Stomach (tissue), 4 donors: Measurements from ENCODE around the gene PDCD1.

ENCODE experiments used
- POLR2AphosphoS5 ChIP-seq, 3 donors: sonication (generic); formaldehyde crosslinking; IDR thresholded peaks; one replicate each; pipeline ENCODE4 v1.6.1; 2016; ENCODE audit warnings: antibody characterized with exemption in 3 of 3
- TF ChIP-seq, protein P1 (sequence below), 7 experiments: fragments of 450-650 bp in 4 of 7; fragments of 200-600 bp in 3 of 7; sonication (generic) in 3 of 7; IDR thresholded peaks; one replicate each; pipeline ENCODE4 v1.5.1; 2016 to 2019; ENCODE audit warnings: antibody characterized with exemption in 7 of 7, control low read depth in 2 of 7, mild to moderate bottlenecking in 1 of 7

DNA sequence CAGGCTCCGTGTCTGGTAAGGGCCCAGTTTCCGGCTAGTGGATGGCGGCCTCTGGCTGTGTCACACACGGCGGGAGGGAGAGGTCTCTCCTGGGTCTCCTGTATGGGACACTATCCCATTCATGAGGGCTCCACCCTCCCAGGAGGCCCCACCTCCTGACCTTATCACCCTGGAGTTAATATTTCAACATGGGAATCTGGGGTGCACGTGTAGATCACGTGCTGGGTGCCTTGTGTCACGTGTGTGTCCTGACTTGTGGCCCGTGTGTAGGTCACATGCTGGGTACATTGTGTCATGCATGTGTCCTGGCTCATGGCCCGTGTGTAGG, 39.8 kb downstream of the PDCD1 start:
- TF ChIP-seq, protein P1, sequence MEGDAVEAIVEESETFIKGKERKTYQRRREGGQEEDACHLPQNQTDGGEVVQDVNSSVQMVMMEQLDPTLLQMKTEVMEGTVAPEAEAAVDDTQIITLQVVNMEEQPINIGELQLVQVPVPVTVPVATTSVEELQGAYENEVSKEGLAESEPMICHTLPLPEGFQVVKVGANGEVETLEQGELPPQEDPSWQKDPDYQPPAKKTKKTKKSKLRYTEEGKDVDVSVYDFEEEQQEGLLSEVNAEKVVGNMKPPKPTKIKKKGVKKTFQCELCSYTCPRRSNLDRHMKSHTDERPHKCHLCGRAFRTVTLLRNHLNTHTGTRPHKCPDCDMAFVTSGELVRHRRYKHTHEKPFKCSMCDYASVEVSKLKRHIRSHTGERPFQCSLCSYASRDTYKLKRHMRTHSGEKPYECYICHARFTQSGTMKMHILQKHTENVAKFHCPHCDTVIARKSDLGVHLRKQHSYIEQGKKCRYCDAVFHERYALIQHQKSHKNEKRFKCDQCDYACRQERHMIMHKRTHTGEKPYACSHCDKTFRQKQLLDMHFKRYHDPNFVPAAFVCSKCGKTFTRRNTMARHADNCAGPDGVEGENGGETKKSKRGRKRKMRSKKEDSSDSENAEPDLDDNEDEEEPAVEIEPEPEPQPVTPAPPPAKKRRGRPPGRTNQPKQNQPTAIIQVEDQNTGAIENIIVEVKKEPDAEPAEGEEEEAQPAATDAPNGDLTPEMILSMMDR (IDR thresholded peaks at IDR 0.05) = no peak
- TF ChIP-seq POLR2AphosphoS5 (IDR thresholded peaks at IDR 0.05) = no peak
